Suprapubic skin (tissue), 4 donors: ENCODE data around the gene ANGEL1. TPM values are rescaled to one million over a fixed set of nuclear protein-coding genes. Genes with fewer than 3 reads are reported as not detected.

Source experiments
- DNase-seq, 2 donors: peaks; one replicate each; pipeline ENCODE4 v3.0.0-alpha.2; 2019; ENCODE audit warnings: low spot score in 2 of 2
- H3K27ac ChIP-seq: fragments of 200-600 bp; sonication (generic); one replicate; pipeline ENCODE4 v1.5.1; 2019
- H3K27me3 ChIP-seq: fragments of 200-600 bp; sonication (generic); one replicate; pipeline ENCODE4 v1.5.1; 2019
- H3K36me3 ChIP-seq: fragments of 200-600 bp; sonication (generic); one replicate; pipeline ENCODE4 v1.5.1; 2019
- H3K4me1 ChIP-seq: fragments of 200-600 bp; sonication (generic); one replicate; pipeline ENCODE4 v1.5.1; 2019
- H3K4me3 ChIP-seq: fragments of 200-600 bp; sonication (generic); one replicate; pipeline ENCODE4 v1.5.1; 2019; ENCODE audit warnings: mild to moderate bottlenecking
- H3K9me3 ChIP-seq: fragments of 200-600 bp; sonication (generic); one replicate; pipeline ENCODE4 v1.5.1; 2019
- CTCF ChIP-seq, 2 donors: fragments of 200-600 bp in 1 of 2; fragments of 450-650 bp in 1 of 2; sonication (generic) in 1 of 2; IDR thresholded peaks; one replicate each; pipeline ENCODE4 v1.5.1; 2016 to 2019; ENCODE audit warnings: antibody characterized with exemption in 2 of 2, mild to moderate bottlenecking in 1 of 2, moderate library complexity in 1 of 2
- EP300 ChIP-seq: sonication (generic); formaldehyde crosslinking; IDR thresholded peaks from one replicate; pipeline ENCODE4 v1.6.1; 2017; ENCODE audit warnings: antibody characterized with exemption
- POLR2A ChIP-seq, 2 donors: fragments of 450-650 bp; IDR thresholded peaks; one replicate each; pipeline ENCODE4 v1.6.1; 2017; ENCODE audit warnings: antibody characterized with exemption in 2 of 2, mild to moderate bottlenecking in 2 of 2, moderate library complexity in 2 of 2
- POLR2AphosphoS5 ChIP-seq, 3 donors: sonication (generic); formaldehyde crosslinking; IDR thresholded peaks; one replicate each; pipeline ENCODE4 v1.6.1; 2017; ENCODE audit warnings: antibody characterized with exemption in 3 of 3
- WGBS: methylation state at CpG from one replicate; pipeline ENCODE4 v1.1.5; 2018; 5-methylcytosine and 5-hydroxymethylcytosine counted together
- total RNA-seq, 4 donors: library from RNA; depleted of rRNA; stranded (reverse); fragments of >200 nt; gene quantifications; one replicate each; pipeline ENCODE4 v1.1.0, GENCODE V29; 2016

ANGEL1 gene
- total RNA-seq, 4 donors from 2014 or later: 17.1 to 25.8 (median 21.9) TPM

GRCh38 chr14:76848879-76849278, 36.2 kb upstream of the ANGEL1 start:
- H3K27me3 ChIP-seq: peaks cover 7% of the 10 kb centered on the region
- no peaks in the 10 kb centered on the region for H3K36me3 ChIP-seq
- H3K9me3 ChIP-seq: no peaks in the 10 kb centered on the region
- no peak overlapping the region for H3K4me3 ChIP-seq
- DNase-seq: no peak
- TF ChIP-seq EP300: no peak
- TF ChIP-seq POLR2A (IDR thresholded peaks at IDR 0.05): no peak
- TF ChIP-seq CTCF (IDR thresholded peaks at IDR 0.05): no peak
- TF ChIP-seq POLR2AphosphoS5 (IDR thresholded peaks at IDR 0.05): no peak
- H3K4me1 ChIP-seq: no peaks in the 10 kb centered on the region
- 63% methylated on average over 6 of the region's 6 CpGs for WGBS
- no peak overlapping the region for H3K27ac ChIP-seq

- TF ChIP-seq POLR2A (IDR thresholded peaks at IDR 0.05): no peak
- peaks cover 11% of the 10 kb centered on the region for H3K27me3 ChIP-seq
- WGBS: 77% methylated on average over 7 of the region's 7 CpGs
These were observed 33.8 kb upstream of the ANGEL1 start for GRCh38 chr14:76846331-76847047.

GRCh38 chr14:76844223-76844622, 31.5 kb upstream of the ANGEL1 start:
- H3K27me3 ChIP-seq: peaks cover 11% of the 10 kb centered on the region
- H3K4me3 ChIP-seq: no peak overlapping the region
- no peaks in the 10 kb centered on the region for H3K36me3 ChIP-seq
- peak; percentile 62 to 72 for DNase-seq
- peak overlapping the region; percentile 48 for H3K27ac ChIP-seq
- H3K9me3 ChIP-seq: no peaks in the 10 kb centered on the region
- whole genome bisulfite sequencing: 44% methylated on average over 9 of the region's 9 CpGs
- no peaks in the 10 kb centered on the region for H3K4me1 ChIP-seq
- TF ChIP-seq CTCF (IDR thresholded peaks at IDR 0.05) (peak in 1 of 2 donors; percentile 5), EP300 (no peak)

More at GRCh38 chr14:76846331-76847047, 33.8 kb upstream of the ANGEL1 start:
- Histone ChIP-seq H3K27ac (no peak overlapping the region), H3K9me3 (no peaks in the 10 kb centered on the region), H3K4me3 (no peak overlapping the region), H3K4me1 (no peaks in the 10 kb centered on the region), H3K36me3 (no peaks in the 10 kb centered on the region)
- DNase-seq: no peak

- H3K4me3 ChIP-seq: no peak overlapping the region
- H3K27me3 ChIP-seq: peaks cover 11% of the 10 kb centered on the region
- TF ChIP-seq POLR2AphosphoS5 (IDR thresholded peaks at IDR 0.05): no peak
- TF ChIP-seq EP300: no peak
- TF ChIP-seq CTCF (IDR thresholded peaks at IDR 0.05): no peak
- no peak for TF ChIP-seq POLR2A (IDR thresholded peaks at IDR 0.05)
- no peaks in the 10 kb centered on the region for H3K4me1 ChIP-seq
- H3K36me3 ChIP-seq: no peaks in the 10 kb centered on the region
- DNase-seq: no peak
- H3K9me3 ChIP-seq: no peaks in the 10 kb centered on the region
- no peak overlapping the region for H3K27ac ChIP-seq
These were observed 29.7 kb upstream of the ANGEL1 start for GRCh38 chr14:76842414-76842813.

- Histone ChIP-seq H3K27ac (no peak overlapping the region), H3K27me3 (no peaks in the 10 kb centered on the region), H3K4me1 (no peaks in the 10 kb centered on the region), H3K36me3 (no peaks in the 10 kb centered on the region), H3K9me3 (no peaks in the 10 kb centered on the region), H3K4me3 (no peak overlapping the region)
- 51% methylated on average over 5 of the region's 5 CpGs for WGBS
- TF ChIP-seq CTCF (IDR thresholded peaks at IDR 0.05) (no peak), POLR2AphosphoS5 (IDR thresholded peaks at IDR 0.05) (no peak), EP300 (no peak), POLR2A (IDR thresholded peaks at IDR 0.05) (no peak)
- no peak for DNase-seq
These were observed 24.8 kb upstream of the ANGEL1 start for GRCh38 chr14:76837524-76837923.
